HUES64 (cell line): ENCODE results near the gene HJURP.

Source experiments
- H3K27ac ChIP-seq: 2 replicates; pipeline ENCODE4 v1.7.0; 2013; ENCODE audit warnings: low read depth, low read length, inconsistent platforms
- H3K27me3 ChIP-seq: 2 replicates; pipeline ENCODE4 v1.6.1; 2013; ENCODE audit warnings: mild to moderate bottlenecking, low read length; ENCODE audit not compliant: insufficient read depth
- H3K36me3 ChIP-seq: 2 replicates; pipeline ENCODE4 v1.6.1; 2013; ENCODE audit warnings: mild to moderate bottlenecking, low read length; ENCODE audit not compliant: insufficient read depth
- H3K4me1 ChIP-seq: 2 replicates; pipeline ENCODE4 v1.6.1; 2013; ENCODE audit warnings: mild to moderate bottlenecking, low read length, moderate library complexity; ENCODE audit not compliant: insufficient read depth
- H3K4me3 ChIP-seq: 2 replicates; pipeline ENCODE4 v1.5.1; 2013; ENCODE audit warnings: mild to moderate bottlenecking, low read length, moderate library complexity
- H3K9ac ChIP-seq: 2 replicates; pipeline ENCODE4 v1.6.1; 2013; ENCODE audit warnings: mild to moderate bottlenecking, low read depth, low read length
- H3K9me3 ChIP-seq: 2 replicates; pipeline ENCODE4 v1.6.1; 2013; ENCODE audit warnings: low read depth, low read length; ENCODE audit not compliant: insufficient read depth
- WGBS: fragments of 150-250, 120-280 bp; methylation state at CpG from one replicate; pipeline ENCODE4 v1.1.7; 2013; ENCODE audit warnings: missing lambda C conversion rate; 5-methylcytosine and 5-hydroxymethylcytosine counted together

Gene HJURP

DNA sequence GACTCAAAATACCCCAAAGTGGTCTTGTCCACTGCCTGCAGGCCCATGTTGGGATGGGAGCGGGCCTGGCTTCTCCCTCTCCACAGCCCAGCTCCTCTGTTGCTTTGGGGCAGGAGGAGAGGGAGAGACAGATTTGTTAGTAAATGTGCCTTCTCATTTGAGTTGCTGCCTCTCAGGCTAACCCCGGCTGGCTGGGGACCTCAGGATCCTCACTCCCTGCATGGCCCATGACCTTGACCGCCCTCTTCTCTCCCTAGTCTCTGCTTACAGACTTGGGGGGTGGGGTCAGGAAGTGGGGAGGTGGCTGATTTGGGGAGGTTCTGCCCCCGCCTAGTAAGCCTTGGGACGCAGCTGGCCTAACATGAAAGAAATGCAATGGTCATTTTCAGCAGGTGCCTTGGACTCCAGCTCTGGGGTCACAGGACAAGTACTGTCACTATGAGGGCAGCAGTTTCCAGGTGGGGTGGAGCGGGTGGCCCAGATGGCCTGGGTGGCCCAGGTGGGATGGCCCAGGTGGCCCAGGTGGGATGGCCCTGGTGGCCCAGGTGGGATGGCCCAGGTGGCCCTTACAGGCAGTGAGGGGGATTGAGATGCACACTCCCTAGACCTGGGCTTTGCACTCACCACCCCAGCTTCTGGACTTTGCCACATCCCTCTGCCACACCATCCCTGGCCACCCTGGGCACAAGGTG, 24.1 kb downstream of the HJURP start:
- Histone ChIP-seq H3K4me1 (peaks cover 4% of the 10 kb centered on the region; the same call in 1 of the 2 replicates), H3K9ac (no peak overlapping the region), H3K27me3 (no peaks in the 10 kb centered on the region), H3K36me3 (peaks cover 15% of the 10 kb centered on the region), H3K9me3 (no peaks in the 10 kb centered on the region), H3K27ac (no peak overlapping the region), H3K4me3 (no peak overlapping the region)
- 92% methylated on average over 6 of the region's 6 CpGs for WGBS

DNA sequence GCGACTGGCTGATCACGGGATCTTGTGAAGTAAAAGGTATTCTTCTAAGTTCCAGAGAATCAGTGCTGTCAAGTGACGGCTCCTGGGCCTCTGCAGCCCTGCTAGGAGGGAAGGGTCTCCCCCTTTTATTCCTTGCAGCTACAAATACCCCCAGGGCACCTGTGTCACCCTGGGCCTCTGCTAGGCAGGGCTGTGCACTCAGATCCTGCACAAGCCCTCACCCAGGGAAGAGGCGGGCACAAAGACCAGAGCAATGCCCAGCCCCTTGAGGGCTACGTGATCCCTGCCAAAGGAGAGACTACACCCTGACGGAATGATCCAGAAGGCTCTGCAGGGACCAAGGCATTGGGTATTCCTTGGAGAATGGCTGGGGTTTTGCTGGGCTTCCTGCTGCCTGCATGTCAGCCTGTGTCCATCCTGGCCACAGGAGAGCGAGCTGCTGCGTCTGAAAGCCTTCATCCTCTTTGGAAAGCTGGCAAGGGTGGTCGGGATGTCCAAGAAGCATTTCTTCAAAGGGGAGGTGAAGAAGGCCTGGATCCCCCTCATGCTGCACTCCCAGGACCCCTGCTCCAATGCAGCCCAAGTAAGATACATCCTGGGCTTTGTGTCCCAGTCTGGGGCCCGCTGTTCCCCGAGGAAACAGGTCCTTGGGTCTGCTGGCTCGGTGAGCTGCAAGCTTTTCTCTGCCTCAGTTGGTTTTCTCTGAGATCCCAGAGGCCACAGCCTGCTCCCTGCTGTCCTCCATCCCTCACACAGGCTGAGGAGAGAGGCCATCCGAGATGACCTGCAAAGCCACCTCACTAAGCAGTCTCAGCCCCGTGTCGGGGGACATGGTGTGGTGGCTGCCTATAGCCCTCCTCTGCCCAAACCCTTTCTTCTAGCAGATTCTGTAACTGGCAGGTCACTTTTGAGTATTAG, 24.9 kb downstream of the HJURP start:
- H3K4me1 ChIP-seq, result peaks cover 4% of the 10 kb centered on the region; the same call in 1 of the 2 replicates
- H3K27me3 ChIP-seq, result no peaks in the 10 kb centered on the region
- no peak overlapping the region for H3K27ac ChIP-seq
- peaks cover 7% of the 10 kb centered on the region for H3K36me3 ChIP-seq
- H3K9ac ChIP-seq, result no peak overlapping the region
- H3K9me3 ChIP-seq, result no peaks in the 10 kb centered on the region
- H3K4me3 ChIP-seq, result no peak overlapping the region
- WGBS, result 84% methylated on average over 15 of the region's 15 CpGs

DNA sequence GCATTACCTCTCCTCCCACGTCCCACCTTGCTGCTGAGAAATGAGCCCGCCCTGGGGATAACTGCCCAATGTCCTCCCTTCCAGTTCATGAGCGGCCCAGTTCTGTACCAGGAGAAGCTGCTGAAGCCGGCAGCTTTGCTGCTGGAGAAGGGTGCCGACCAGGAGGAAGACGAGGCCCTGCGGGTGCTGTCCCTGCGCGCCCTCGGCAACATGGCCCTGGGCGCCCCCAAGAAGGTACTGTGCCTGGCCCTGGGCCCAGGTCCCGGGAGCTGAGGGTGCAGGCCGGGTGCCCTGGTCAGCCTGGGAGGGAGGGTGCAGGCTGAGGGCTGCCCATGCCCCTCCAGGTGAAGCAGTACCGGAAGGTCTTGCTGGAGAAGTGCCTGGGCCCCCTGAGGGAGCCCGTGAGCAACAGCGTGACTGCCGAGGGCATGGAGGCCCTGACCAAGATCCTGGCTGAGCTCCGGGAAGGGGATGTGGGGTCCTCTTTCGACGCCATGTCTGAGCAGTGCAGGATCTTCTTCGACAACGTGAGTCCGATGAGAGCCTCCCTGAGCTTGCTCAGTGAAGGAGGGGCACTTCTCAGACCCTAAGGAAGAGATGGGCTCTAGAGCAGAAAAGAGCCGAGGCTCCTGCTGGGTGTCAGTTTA, 25.7 kb downstream of the HJURP start:
- Histone ChIP-seq H3K4me1 (peaks cover 4% of the 10 kb centered on the region; the same call in 1 of the 2 replicates), H3K9ac (no peak overlapping the region; the same call in 1 of the 2 replicates), H3K9me3 (no peaks in the 10 kb centered on the region), H3K27me3 (no peaks in the 10 kb centered on the region), H3K27ac (no peak overlapping the region), H3K36me3 (no peaks in the 10 kb centered on the region), H3K4me3 (no peak overlapping the region)
- WGBS, result 89% methylated on average over 24 of the region's 24 CpGs

GRCh38 chr2:233824373-233824772, 30.0 kb downstream of the HJURP start:
- no peaks in the 10 kb centered on the region for H3K36me3 ChIP-seq
- no peaks in the 10 kb centered on the region for H3K9me3 ChIP-seq
- H3K9ac ChIP-seq, result no peak overlapping the region
- no peaks in the 10 kb centered on the region for H3K4me1 ChIP-seq
- H3K4me3 ChIP-seq, result no peak overlapping the region
- H3K27ac ChIP-seq, result no peak overlapping the region
- H3K27me3 ChIP-seq, result no peaks in the 10 kb centered on the region
- 73% methylated on average over 7 of the region's 7 CpGs for WGBS

GRCh38 chr2:233823731-233824121, 30.6 kb downstream of the HJURP start:
- Histone ChIP-seq H3K9ac (no peak overlapping the region), H3K27ac (no peak overlapping the region)

DNA sequence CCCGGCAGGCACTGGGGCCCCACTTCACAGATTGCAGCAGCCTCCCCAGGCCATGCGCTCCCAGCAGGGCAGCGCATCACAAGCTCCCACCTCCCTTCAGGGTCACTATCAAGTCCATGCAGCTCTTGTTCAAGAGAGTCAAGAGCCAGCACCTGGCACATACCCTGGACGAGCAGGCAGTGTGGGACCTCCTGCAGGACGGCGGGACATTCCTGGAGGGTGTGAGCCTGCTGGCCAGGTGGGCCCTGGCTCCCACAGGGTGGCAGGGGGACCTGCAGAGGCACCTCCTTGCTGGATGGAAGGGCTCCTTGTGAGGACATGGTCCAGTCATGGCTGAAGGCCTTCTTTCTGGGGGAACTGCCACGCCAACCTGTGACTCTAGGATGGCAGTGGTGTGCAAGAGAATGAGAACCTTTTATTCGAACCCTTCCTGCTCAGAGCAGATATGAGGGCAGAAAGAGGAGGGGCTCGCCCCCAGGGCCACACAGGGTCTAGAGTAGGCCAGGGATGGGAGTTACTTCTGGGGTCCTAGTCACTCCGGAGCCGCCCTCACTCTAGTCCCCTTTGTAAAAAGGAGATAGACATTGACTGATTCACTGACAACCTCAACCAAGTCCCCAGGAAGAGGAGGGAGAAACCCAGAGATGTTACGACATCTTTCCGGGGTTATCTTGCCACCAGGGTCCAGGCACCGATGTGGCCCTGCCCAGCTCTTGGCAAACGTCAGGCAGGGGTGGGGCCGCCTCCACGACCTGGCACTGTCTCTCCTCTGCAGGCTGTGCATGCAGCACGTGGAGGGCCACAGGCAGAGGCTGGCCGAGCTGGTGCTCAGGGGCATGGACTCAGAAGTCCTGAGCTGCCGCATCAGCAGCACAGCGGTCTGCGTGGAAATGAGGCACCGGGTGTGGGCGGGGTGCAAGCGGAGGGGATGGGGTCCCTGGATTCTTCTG, 31.3 kb downstream of the HJURP start:
- no peaks in the 10 kb centered on the region for H3K27me3 ChIP-seq
- no peaks in the 10 kb centered on the region for H3K4me1 ChIP-seq
- H3K36me3 ChIP-seq, result no peaks in the 10 kb centered on the region
- 93% methylated on average over 25 of the region's 25 CpGs for WGBS
- H3K4me3 ChIP-seq, result no peak overlapping the region
- H3K9me3 ChIP-seq, result no peaks in the 10 kb centered on the region
- H3K27ac ChIP-seq, result no peak overlapping the region
- H3K9ac ChIP-seq, result no peak overlapping the region

More at GRCh38 chr2:233823731-233824121, 30.6 kb downstream of the HJURP start:
- Histone ChIP-seq H3K4me1 (no peaks in the 10 kb centered on the region), H3K9me3 (no peaks in the 10 kb centered on the region), H3K27me3 (no peaks in the 10 kb centered on the region), H3K36me3 (no peaks in the 10 kb centered on the region), H3K4me3 (no peak overlapping the region)
- WGBS, result 95% methylated on average over 8 of the region's 8 CpGs

GRCh38 chr2:233822101-233822771, 32.1 kb downstream of the HJURP start:
- no peaks in the 10 kb centered on the region for H3K4me1 ChIP-seq
- 94% methylated on average over 21 of the region's 21 CpGs for WGBS

GRCh38 chr2:233821709-233822100, 32.6 kb downstream of the HJURP start:
- H3K9me3 ChIP-seq, result no peaks in the 10 kb centered on the region
- no peak overlapping the region for H3K4me3 ChIP-seq
- H3K36me3 ChIP-seq, result no peaks in the 10 kb centered on the region
- no peaks in the 10 kb centered on the region for H3K27me3 ChIP-seq
- 92% methylated on average over 8 of the region's 8 CpGs for WGBS
- no peak overlapping the region for H3K9ac ChIP-seq
- no peak overlapping the region for H3K27ac ChIP-seq
- no peaks in the 10 kb centered on the region for H3K4me1 ChIP-seq

More at GRCh38 chr2:233822101-233822771, 32.1 kb downstream of the HJURP start:
- no peak overlapping the region for H3K27ac ChIP-seq
- no peaks in the 10 kb centered on the region for H3K27me3 ChIP-seq
- H3K9me3 ChIP-seq, result no peaks in the 10 kb centered on the region
- H3K4me3 ChIP-seq, result no peak overlapping the region
- H3K36me3 ChIP-seq, result no peaks in the 10 kb centered on the region
- H3K9ac ChIP-seq, result no peak overlapping the region

GRCh38 chr2:233821196-233821595, 33.1 kb downstream of the HJURP start:
- no peak overlapping the region for H3K4me3 ChIP-seq
- H3K36me3 ChIP-seq, result no peaks in the 10 kb centered on the region
- H3K9me3 ChIP-seq, result no peaks in the 10 kb centered on the region
- no peaks in the 10 kb centered on the region for H3K4me1 ChIP-seq
- no peaks in the 10 kb centered on the region for H3K27me3 ChIP-seq
- 87% methylated on average over 3 of the region's 3 CpGs for WGBS
- H3K27ac ChIP-seq, result no peak overlapping the region
- no peak overlapping the region for H3K9ac ChIP-seq

- 91% methylated on average over 6 of the region's 6 CpGs for WGBS
- Histone ChIP-seq H3K36me3 (no peaks in the 10 kb centered on the region), H3K27me3 (no peaks in the 10 kb centered on the region), H3K4me1 (no peaks in the 10 kb centered on the region), H3K4me3 (no peak overlapping the region), H3K9ac (no peak overlapping the region), H3K27ac (no peak overlapping the region), H3K9me3 (no peaks in the 10 kb centered on the region)
Observed at GRCh38 chr2:233820774-233821105, 33.6 kb downstream of the HJURP start.
